ENCODE results near the gene LRRC74A.

DNA sequence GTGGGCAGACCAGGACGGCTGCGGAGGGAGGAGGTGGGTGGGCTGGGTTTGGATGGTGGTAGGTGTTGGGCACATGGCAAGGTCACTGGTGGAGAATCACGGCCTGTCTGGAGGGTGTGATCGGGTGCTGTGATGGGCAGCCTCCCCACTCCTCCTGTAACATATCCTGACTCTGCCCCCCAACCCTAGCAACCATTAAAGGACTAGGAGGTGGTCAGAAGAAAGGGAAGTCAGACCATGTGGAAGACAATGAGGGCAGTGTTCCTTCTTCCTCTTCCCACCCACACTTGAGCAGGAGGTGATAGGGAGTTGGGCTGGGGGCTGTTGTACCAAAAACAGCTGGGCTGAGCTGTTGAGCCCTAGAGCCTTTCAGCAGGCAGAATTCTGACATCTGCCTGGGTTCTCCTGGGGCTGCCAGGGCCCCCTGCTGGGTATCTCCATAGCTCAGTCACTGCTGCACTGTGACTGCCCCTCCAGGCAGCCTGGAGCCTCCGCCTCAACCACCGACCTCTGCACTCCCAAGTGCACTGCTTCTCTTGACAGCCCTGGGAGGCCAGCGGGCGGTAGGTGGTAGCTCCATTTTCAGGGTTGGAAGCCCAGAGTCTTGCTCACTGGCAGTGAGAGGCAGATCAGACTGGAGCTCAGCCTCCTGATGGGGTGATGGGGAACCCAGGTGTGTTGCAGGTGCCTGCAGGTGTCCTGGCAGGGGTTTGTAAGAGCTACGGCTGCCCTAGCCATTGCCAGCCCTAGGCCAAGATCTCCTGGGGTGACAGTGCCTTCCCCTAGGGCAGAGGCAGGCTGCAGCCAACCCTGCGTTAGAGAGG, 49.6 kb upstream of the LRRC74A start:
- no peak for TF ChIP-seq RELA (IDR thresholded peaks at IDR 0.05; ENCODE audit: borderline replicate concordance, partially characterized antibody)
- TF ChIP-seq, protein P1, sequence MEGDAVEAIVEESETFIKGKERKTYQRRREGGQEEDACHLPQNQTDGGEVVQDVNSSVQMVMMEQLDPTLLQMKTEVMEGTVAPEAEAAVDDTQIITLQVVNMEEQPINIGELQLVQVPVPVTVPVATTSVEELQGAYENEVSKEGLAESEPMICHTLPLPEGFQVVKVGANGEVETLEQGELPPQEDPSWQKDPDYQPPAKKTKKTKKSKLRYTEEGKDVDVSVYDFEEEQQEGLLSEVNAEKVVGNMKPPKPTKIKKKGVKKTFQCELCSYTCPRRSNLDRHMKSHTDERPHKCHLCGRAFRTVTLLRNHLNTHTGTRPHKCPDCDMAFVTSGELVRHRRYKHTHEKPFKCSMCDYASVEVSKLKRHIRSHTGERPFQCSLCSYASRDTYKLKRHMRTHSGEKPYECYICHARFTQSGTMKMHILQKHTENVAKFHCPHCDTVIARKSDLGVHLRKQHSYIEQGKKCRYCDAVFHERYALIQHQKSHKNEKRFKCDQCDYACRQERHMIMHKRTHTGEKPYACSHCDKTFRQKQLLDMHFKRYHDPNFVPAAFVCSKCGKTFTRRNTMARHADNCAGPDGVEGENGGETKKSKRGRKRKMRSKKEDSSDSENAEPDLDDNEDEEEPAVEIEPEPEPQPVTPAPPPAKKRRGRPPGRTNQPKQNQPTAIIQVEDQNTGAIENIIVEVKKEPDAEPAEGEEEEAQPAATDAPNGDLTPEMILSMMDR (IDR thresholded peaks at IDR 0.05 in 2 of 3, conservative IDR thresholded peaks at IDR 0.05 in 1 of 3; ENCODE audit: control insufficient read depth in 2 of 3, extremely low read depth in 1 of 3, insufficient read depth in 1 of 3, low read depth in 3 of 3, low read length in 3 of 3): 0 out of 6 replicates have a peak, but pooled peaks of 1 of the 3 experiments have one; percentile 4
- no peak for TF ChIP-seq RELB (IDR thresholded peaks at IDR 0.05; ENCODE audit: low read depth)
- no peak for TF ChIP-seq BHLHE40 (IDR thresholded peaks at IDR 0.05; ENCODE audit: borderline replicate concordance in 1 of 2, low read depth in 2 of 2, low read length in 1 of 2)
- TF ChIP-seq POLR2A (IDR thresholded peaks at IDR 0.05; ENCODE audit: low read depth, low read length): peak; percentile 21; the same call in 1 of the 2 replicates
